Activated T-cell treated with anti-CD3 and anti-CD28 coated beads for 24 hours (primary cell): Measurements from ENCODE around the gene ALOXE3.

Experiments used
- DNase-seq: peaks from one replicate; pipeline ENCODE4 v3.0.0-alpha.2; 2020; ENCODE audit warnings: low read depth

Gene ALOXE3

GRCh38 chr17:8141741-8142140 is 23.4 kb upstream of the ALOXE3 start:
- no peak for DNase-seq

DNA sequence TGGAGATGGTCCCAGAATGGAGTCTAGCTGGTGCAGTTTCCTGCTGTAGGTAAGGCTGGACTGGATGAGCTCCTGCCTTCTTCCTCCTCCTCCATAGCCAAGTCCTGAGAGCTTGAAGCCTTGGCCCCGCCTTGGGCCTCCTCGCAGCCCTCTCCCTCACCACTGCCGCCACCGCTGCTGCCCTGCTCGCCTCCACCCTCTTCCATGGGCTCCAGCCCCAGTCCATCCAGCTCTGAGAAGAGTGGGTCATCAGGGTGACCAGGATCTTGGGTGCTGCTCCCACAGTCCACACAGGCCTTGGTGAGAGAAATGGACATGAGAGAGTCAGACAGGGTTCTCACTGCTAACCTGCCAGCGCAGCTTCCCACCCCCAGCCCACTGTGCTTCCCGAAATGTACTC is 22.7 kb upstream of the ALOXE3 start:
- no peak for DNase-seq

GRCh38 chr17:8140065-8141029 is 22.0 kb upstream of the ALOXE3 start:
- no peak for DNase-seq

DNA sequence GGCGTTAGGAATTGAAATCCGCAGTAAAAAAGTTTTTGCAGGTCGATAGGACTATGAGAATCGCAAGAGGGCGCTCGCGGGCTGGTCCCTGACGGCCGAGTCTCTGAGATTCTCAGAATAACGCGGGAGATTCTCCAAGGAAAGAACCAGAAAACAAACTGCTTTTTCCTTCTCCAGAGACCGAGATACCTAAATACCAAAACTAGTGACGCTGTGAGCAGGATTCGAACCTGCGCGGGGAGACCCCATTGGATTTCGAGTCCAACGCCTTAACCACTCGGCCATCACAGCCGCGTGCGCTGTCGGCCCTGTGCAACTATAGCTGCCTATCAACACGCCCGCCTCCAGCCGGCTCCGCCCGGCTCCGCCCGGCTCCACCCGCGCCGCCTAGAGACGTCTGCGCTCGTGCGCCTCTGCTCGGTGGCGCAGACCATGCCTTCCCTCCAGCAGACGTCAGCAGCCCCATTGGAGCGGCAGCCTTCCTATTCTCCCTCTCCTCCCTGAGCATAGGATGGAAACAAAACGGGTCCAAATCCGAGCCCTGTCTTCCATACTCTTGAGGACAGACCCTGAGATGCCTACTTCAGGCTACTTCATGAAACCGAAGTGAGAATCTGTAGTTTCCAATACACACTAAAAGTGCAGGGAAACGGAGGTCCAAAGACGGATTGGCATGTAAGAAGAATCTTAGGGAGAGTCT is 20.5 kb upstream of the ALOXE3 start:
- DNase-seq: peak; percentile 97

DNA sequence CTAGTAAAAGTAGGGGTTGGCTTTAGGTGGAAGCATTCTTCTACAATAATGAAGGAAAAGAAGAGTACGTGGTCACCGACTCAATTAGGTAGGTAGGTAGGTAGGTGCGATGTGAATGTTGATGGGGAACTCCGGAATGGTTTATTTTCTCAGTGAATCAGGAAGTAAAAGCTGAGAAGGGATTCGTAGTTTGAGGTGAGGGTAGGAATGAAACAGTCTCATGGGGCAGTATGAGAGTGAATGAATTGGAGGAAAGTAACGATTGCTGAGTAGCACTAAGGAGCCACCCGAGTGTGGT is 20.0 kb upstream of the ALOXE3 start:
- DNase-seq: no peak

DNA sequence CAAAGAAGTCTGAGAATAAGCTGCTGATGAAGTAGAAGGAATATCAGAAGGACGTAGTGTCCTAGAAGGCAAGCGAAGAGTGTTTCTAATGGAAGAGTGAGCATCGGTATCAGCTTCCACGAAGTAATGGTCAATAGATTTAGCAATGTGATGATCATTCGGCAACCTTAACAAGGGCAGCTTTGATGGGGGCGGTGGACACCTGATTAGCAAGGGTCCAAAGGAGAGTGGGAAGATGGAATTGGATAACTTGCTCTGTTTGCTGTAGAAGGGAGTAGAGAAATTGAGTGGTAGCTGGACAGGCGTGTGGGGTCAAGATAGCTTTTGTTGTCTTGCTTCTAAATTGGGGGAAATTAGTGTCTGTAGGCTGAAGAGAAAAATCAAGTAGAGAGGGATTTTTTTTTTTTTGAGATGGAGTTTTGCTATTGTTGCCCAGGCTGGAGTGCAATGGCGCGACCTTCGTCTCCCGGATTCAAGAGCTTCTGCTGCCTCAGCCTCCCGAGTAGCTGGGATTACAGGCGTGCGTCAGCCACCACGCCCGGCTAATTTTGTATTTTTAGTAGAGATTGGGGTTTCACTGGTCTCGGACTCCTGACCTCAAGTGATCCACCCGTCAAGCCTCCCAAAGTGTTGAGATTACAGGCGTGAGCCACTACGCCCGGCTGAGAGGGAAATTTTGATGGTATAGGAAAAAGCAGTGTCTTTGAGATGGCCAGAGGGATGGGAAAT is 19.5 kb upstream of the ALOXE3 start:
- no peak for DNase-seq

- no peak for DNase-seq
These were observed 15.6 kb upstream of the ALOXE3 start for GRCh38 chr17:8133941-8134340.

GRCh38 chr17:8133399-8133798 is 15.1 kb upstream of the ALOXE3 start:
- no peak for DNase-seq

DNA sequence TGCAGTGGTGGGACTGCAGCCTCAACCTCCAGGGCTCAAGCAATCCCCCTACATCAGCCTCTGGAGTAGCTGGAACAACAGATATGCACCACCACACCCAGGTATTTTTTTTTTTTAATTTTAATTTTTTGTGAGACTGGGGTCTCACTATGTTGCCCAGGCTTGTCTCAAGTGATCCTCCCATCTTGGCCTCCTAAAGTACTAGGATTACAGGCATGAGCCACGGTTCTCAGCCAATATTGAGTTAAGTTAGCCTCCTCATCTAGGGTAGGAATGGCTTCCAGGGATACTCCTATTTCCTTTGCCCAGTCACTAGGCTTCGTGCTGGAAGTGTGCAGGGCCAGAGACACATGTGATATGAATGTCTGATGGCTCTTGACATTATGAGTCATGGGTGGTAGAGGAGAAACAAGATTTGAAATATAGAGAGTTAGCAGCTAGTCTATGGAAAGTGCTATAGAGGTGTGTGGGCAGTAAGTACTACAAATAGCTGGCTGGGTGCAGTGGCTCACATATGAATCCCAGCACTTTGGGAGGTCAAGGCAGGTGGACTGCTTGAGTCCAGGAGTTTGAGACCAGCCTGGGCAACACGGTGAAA is 13.6 kb upstream of the ALOXE3 start:
- no peak for DNase-seq

DNA sequence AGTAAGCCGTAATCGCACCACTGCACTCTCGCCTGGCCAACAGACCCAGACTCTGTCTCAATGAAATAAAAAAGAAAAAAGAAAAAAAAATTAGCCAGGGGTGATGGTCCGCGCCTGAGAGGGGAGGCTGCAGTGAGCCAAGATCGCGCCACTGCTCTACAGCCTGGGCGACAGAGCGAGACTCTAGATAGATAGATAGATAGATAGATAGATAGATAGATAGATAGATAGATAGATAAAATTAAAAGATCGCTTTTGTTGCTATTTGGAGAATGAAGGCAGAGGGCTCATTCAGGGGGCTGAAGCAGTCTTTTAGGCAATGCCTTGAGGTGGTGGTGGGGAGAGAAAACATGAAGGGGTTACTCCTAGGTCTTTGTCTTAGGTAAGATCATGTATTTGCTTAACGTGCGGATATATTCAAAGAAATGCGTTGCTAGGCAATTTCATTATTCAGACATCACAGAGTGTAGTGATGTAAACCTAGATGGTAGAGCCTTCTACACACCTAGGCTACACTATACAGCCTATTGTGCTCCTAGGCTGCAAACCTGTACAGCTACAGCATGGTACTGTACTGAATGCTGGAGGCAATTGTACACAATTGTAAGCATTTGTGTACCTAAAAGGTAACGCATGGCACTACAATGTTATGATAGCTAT is 9.9 kb upstream of the ALOXE3 start:
- DNase-seq: no peak

DNA sequence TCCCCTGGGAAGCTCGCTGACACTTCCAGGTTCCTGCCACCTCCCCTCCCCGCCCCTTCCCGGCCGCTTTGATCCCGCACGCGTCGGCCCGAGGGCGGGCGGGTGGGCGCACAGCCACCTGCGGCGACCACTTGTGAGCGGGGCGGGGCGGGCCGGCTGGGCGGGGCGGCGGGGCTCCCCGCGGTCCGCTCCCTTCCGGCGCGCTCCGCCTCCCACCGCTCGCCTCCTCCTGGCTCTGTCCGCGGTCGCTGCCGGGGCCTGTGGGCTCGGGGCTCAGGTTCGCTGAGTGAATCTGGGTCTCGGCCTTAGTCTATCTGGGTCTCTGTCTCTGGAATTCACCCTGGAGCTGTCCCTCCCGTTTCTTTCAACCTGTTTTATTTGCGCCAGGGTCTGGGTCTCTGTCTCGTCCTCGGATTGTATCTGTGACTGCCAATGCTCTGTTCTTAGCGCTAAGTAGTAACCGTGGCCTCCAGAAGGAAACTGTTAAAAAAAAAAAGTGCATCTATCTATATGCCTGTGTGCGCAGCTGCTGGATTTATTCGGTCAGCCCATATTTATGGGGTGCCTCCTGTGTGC is 8.3 kb upstream of the ALOXE3 start:
- no peak for DNase-seq

- no peak for DNase-seq
These were observed 7.7 kb upstream of the ALOXE3 start for GRCh38 chr17:8125947-8126490.

- DNase-seq: peak; percentile 93
These were observed 7.0 kb upstream of the ALOXE3 start for GRCh38 chr17:8125154-8125946.

DNA sequence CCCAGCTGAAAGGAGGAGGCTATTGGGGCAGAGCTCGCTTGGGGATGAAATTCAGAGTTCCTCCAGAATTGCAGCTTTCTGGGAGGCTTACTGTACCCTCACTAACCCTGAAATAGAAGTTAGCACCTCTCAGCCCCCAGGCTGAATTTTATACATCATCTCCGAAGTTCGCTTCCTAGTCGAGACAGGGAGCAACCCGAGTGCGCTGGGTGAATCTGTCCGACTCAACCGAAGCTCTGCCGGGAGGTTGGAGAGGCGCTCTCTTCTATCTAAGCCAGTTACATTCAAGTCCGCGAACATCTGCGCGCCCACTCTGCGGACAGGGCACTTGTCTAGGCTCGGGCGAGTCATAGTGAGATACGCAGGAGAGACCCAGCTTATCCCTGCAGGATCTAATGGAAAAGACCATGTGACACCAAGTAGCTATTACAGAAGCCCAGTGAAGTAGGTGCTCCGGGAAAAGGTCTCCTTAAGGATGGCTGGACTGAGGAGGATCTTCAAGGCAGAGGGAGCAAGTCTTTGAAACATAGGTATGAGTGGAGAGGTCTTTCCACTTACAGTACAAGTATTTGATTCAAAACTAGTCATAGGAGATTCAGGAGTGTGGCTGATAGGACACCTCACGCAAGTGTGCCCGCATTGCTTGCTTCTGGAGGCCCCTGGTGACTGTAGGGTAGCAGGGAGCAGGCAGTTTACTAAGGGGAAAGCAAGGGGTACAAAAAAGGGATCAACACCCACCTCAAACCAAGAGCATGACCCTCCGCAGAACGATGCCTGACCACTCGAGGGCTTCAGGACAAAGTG is 6.2 kb upstream of the ALOXE3 start:
- no peak for DNase-seq

DNA sequence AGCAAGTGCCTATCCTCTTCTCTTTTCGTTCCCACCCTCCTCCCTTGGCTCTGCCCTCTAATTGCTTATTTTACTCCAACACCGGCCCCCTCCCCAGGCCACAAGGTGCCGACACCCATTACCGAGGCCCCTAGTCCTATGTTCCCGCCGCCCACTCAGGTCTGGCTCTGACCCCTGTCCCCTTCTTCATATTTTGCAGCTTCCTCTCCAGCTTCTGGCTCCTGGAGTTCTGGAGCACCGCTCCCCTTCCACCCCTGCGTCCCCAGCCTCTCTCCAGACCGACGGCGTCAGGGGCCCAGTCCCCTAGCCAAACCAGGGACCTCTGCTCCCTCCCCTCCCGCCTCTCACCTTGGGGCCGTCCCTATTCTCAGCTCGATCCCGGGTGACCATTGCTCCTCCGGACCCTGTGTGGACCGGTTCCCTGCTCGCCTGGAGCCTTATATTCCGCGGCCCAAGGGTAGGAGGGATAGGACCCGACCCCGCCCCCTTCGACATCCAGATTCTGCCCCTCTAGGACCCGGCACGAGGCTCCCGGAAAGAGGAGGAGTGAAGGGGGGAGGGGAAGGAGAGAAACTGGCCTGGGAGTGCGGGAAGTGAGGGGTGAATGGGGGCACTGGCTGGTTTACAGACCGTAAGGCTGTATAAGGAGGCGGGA is 5.5 kb upstream of the ALOXE3 start, which contains the start of gene HES7:
HES7 (minus strand) TSS at position 412 of the 655 bp plus-strand sequence; CDS start at position 390, 22 bp downstream.
- DNase-seq: no peak

DNA sequence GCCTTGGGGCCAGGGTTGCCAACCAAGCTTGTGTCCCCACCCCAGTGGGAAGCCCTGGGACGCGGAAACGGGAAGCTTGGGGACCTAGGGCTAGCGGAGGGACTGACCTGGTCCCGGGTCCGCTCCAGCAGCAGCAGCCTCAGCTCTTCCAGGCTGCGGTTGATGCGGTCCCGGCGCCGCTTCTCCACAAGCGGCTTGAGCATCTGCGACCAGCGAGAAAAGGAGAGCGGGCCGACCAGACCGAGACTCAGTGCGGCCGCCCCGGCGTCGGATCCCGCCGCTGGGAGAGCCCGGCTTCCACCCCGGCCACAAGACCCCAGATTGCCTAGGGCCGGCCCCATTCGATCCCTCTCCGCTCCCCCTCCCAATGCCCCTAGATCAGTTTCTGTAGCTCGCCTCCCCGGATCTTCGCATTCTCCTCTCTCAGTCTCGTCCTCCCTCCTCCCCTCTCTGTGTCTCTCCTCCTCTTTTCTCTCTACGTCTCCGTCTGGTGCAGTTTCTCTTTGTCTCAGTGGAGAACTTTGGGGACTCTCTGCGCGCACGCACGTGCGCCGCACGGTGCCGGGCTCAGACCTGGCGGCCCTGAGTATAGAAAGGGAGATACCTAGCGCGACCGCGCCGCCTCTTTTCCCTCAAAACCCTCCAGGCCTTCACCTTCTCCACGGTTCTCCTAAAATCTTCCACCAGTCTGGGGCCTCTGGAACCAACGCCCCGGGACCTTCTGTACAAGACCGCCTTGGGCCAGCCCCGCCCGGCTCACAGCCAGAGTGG is 4.8 kb upstream of the ALOXE3 start:
- no peak for DNase-seq

GRCh38 chr17:8122422-8122923 is 4.2 kb upstream of the ALOXE3 start:
- DNase-seq: no peak
